A549 (cell line): ENCODE results near the gene ADGRL3. TPM values are rescaled to one million over a fixed set of nuclear protein-coding genes. Genes with fewer than 3 reads are reported as not detected.

Source experiments
- ATAC-seq, 2 experiments: fragments of 200-7000 bp in 1 of 2; fragments of >200 bp in 1 of 2; cut with Nextera tagmentation in 1 of 2; cut with Tn5 transposase in 1 of 2; 3 replicates each; pipeline versions ENCODE4 v1.8.0 to v1.9.1; 2018 to 2020; ENCODE audit warnings: mild to moderate bottlenecking in 1 of 2, moderate library complexity in 1 of 2
- CTCF ChIA-PET: fragments of 300-600 bp; sonication (Branson Sonifier 250); formaldehyde crosslinking; extraction: SDS; loops from one replicate; lab custom pipeline; 2021; ENCODE audit warnings: antibody characterized with exemption, inconsistent platforms; lab: Yijun Ruan, JAX
- POLR2A ChIA-PET: fragments of 350-600 bp; formaldehyde crosslinking; extraction: SDS; loops from one replicate; lab custom pipeline; 2021; ENCODE audit warnings: antibody characterized with exemption, inconsistent platforms; lab: Yijun Ruan, JAX
- DNase-seq, 2 experiments: peaks; one replicate each; pipeline versions ENCODE4 v3.0.0 to v3.0.0-alpha.2; 2011 to 2016; ENCODE audit warnings: low read depth in 1 of 2, low spot score in 1 of 2
- FAIRE-seq: peaks from 2 replicates; lab custom pipeline; 2011; peaks lifted over from hg19 to GRCh38; lab: Jason Lieb, UNC
- H3K27ac ChIP-seq, 2 experiments: fragments of >200 bp; sonication (Bioruptor Twin); formaldehyde crosslinking; 3 replicates each; pipeline ENCODE4 v1.5.1; 2016 to 2017
- H3K4me1 ChIP-seq: fragments of >200 bp; sonication (Bioruptor Twin); formaldehyde crosslinking; 3 replicates; pipeline ENCODE4 v1.6.1; 2016
- H3K4me2 ChIP-seq: fragments of >200 bp; sonication (Bioruptor Twin); formaldehyde crosslinking; 3 replicates; pipeline ENCODE4 v1.6.1; 2016
- H3K4me3 ChIP-seq: fragments of >200 bp; sonication (Bioruptor Twin); formaldehyde crosslinking; 3 replicates; pipeline ENCODE4 v1.5.1; 2016
- H3K9me3 ChIP-seq: fragments of >200 bp; sonication (Bioruptor Twin); formaldehyde crosslinking; 3 replicates; pipeline ENCODE4 v1.6.1; 2016
- BHLHE40 ChIP-seq: IDR thresholded peaks from 2 replicates; pipeline ENCODE4 v1.6.1; 2012; ENCODE audit warnings: low read depth, low read length, inconsistent platforms
- CBX2 ChIP-seq: fragments of 200-600 bp; sonication (generic); IDR thresholded peaks from 2 replicates; pipeline ENCODE4 v1.6.1; 2016; ENCODE audit warnings: low read depth, mild to moderate bottlenecking, borderline replicate concordance
- CBX8 ChIP-seq: fragments of 200-600 bp; sonication (generic); IDR thresholded peaks from 2 replicates; pipeline ENCODE4 v1.6.1; 2016
- CEBPB ChIP-seq, 2 experiments: fragments of >200 bp in 1 of 2; sonication (Bioruptor Twin) in 1 of 2; formaldehyde crosslinking in 1 of 2; IDR thresholded peaks; 2 replicates each; pipeline ENCODE4 v1.6.1; 2012 to 2016
- EHMT2 ChIP-seq: fragments of 200-600 bp; sonication (generic); IDR thresholded peaks from 2 replicates; pipeline ENCODE4 v1.6.1; 2016; ENCODE audit warnings: antibody characterized with exemption, low read depth, mild to moderate bottlenecking, moderate library complexity
- FOXS1 ChIP-seq: fragments of 250-450 bp; sonication (Bioruptor Pico); IDR thresholded peaks from 2 replicates; pipeline ENCODE4 v1.5.0; 2020; ENCODE audit warnings: mild to moderate bottlenecking, moderate library complexity
- HEYL ChIP-seq: fragments of 250-450 bp; sonication (Bioruptor Pico); IDR thresholded peaks from 2 replicates; pipeline ENCODE4 v1.8.0; 2021; ENCODE audit warnings: mild to moderate bottlenecking, moderate library complexity
- HOXB5 ChIP-seq: fragments of 250-450 bp; sonication (Bioruptor Pico); IDR thresholded peaks from 2 replicates; pipeline ENCODE4 v1.5.0; 2020; ENCODE audit warnings: mild to moderate bottlenecking, moderate library complexity
- JUN ChIP-seq, 2 experiments: fragments of >200 bp; sonication (Bioruptor Twin); formaldehyde crosslinking; IDR thresholded peaks; 2 replicates in 1 of 2; 3 replicates in 1 of 2; pipeline ENCODE4 v1.6.1; 2016 to 2017
- KDM5A ChIP-seq: fragments of 200-600 bp; sonication (generic); IDR thresholded peaks from 2 replicates; pipeline ENCODE4 v1.6.1; 2016; ENCODE audit warnings: antibody characterized with exemption, mild to moderate bottlenecking
- MAFK ChIP-seq: fragments of 450-650 bp; IDR thresholded peaks from 2 replicates; pipeline ENCODE4 v1.6.1; 2014; ENCODE audit not compliant: partially characterized antibody
- NFE2L2 ChIP-seq: fragments of 150-350 bp; conservative IDR thresholded peaks from 2 replicates; pipeline ENCODE4 v1.6.1; 2014; ENCODE audit warnings: low read length
- NPAS2 ChIP-seq: fragments of 250-450 bp; sonication (Bioruptor Pico); IDR thresholded peaks from 2 replicates; pipeline ENCODE4 v1.8.0; 2022; ENCODE audit warnings: mild to moderate bottlenecking, moderate library complexity, borderline replicate concordance
- NR3C1 ChIP-seq: fragments of >200 bp; sonication (Bioruptor Twin); formaldehyde crosslinking; IDR thresholded peaks from 3 replicates; pipeline ENCODE4 v1.6.1; 2017
- POLR2A ChIP-seq: IDR thresholded peaks from 2 replicates; pipeline ENCODE4 v1.6.1; 2012; ENCODE audit warnings: mild to moderate bottlenecking, low read length
- POLR2AphosphoS2 ChIP-seq: conservative IDR thresholded peaks from 2 replicates; pipeline ENCODE4 v1.6.1; 2012; ENCODE audit warnings: low read length, improper control_type of control experiment, inconsistent platforms
- RAD21 ChIP-seq, 2 experiments: fragments of >200 bp in 1 of 2; sonication (Bioruptor Twin) in 1 of 2; formaldehyde crosslinking in 1 of 2; IDR thresholded peaks in 1 of 2; conservative IDR thresholded peaks in 1 of 2; 2 replicates in 1 of 2; 3 replicates in 1 of 2; pipeline ENCODE4 v1.6.1; 2012 to 2018; ENCODE audit warnings: inconsistent platforms in 1 of 2
- RFX5 ChIP-seq: fragments of 450-650 bp; IDR thresholded peaks from 2 replicates; pipeline ENCODE4 v1.7.1; 2014; ENCODE audit warnings: antibody characterized with exemption, mild to moderate bottlenecking, moderate library complexity
- SMC3 ChIP-seq: fragments of >200 bp; sonication (Bioruptor Twin); formaldehyde crosslinking; IDR thresholded peaks from 3 replicates; pipeline ENCODE4 v1.6.1; 2018; ENCODE audit warnings: inconsistent platforms
- SREBF2 ChIP-seq: fragments of 450-650 bp; IDR thresholded peaks from 2 replicates; pipeline ENCODE4 v1.6.1; 2014; ENCODE audit warnings: mild to moderate bottlenecking, moderate library complexity
- TFCP2L1 ChIP-seq: fragments of 250-450 bp; sonication (Bioruptor Pico); IDR thresholded peaks from 2 replicates; pipeline ENCODE4 v1.5.0; 2021; ENCODE audit warnings: mild to moderate bottlenecking
- TP53 ChIP-seq: fragments of 250-450 bp; sonication (Bioruptor Pico); IDR thresholded peaks from 2 replicates; pipeline ENCODE4 v1.5.0; 2021; ENCODE audit warnings: mild to moderate bottlenecking, moderate library complexity
- ZSCAN20 ChIP-seq: fragments of 250-450 bp; sonication (Bioruptor Pico); IDR thresholded peaks from 2 replicates; pipeline ENCODE4 v1.8.0; 2022; ENCODE audit warnings: mild to moderate bottlenecking, moderate library complexity
- WGBS: methylation state at CpG from one replicate; pipeline ENCODE4 v1.1.6; 2017; ENCODE audit errors: missing lambda C conversion rate; 5-methylcytosine and 5-hydroxymethylcytosine counted together
- polyA plus RNA-seq, 4 experiments: library from polyadenylated mRNA; depleted of rRNA in 3 of 4; stranded (reverse); fragments of >200 nt; fragmentation: RNase III in 1 of 4; extraction: RNeasy Plus Mini Kit Qiagen cat#74134 plus additional on column Dnase treatment in 1 of 4; gene quantifications; 2 replicates in 3 of 4; 3 replicates in 1 of 4; pipeline ENCODE4 v1.2.3, GENCODE V29; 2011 to 2017
- TF ChIP-seq, protein P1 (sequence below): fragments of 250-450 bp; sonication (Bioruptor Pico); IDR thresholded peaks from 2 replicates; pipeline ENCODE4 v1.5.0; 2021; ENCODE audit warnings: mild to moderate bottlenecking, moderate library complexity, borderline replicate concordance
- TF ChIP-seq, protein P2 (sequence below): fragments of 150-350 bp; IDR thresholded peaks from 2 replicates; pipeline ENCODE4 v1.6.1; 2014; ENCODE audit warnings: low read depth, mild to moderate bottlenecking, low read length

The ADGRL3 gene
- polyA plus RNA-seq, 2 of the 4 experiments (the other 2 are of a cell fraction): 0.05 to 0.12 TPM

DNA sequence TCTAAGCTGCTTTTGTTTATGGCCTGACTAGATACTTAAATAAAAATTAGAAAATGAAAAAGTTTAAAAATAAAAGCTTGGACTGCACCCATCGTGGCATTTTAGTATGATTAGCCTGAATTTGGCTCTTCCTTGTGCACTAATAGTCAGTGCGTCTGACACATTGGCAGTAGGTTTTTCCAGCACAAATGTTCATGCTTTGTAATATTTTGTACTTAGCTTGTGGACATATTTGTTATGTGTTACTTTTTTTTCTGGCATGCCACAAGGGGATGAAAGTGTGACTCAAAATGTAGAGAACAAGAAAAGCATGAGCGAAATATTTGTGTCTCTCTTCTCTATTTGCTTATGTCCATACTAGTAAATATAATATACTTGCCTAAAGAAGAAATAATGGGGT lies 359.3 kb downstream of the ADGRL3 start (continued):
- TF ChIP-seq, protein P1, sequence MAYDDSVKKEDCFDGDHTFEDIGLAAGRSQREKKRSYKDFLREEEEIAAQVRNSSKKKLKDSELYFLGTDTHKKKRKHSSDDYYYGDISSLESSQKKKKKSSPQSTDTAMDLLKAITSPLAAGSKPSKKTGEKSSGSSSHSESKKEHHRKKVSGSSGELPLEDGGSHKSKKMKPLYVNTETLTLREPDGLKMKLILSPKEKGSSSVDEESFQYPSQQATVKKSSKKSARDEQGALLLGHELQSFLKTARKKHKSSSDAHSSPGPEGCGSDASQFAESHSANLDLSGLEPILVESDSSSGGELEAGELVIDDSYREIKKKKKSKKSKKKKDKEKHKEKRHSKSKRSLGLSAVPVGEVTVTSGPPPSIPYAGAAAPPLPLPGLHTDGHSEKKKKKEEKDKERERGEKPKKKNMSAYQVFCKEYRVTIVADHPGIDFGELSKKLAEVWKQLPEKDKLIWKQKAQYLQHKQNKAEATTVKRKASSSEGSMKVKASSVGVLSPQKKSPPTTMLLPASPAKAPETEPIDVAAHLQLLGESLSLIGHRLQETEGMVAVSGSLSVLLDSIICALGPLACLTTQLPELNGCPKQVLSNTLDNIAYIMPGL (CRISPR knock-in tag): no peak
- TF ChIP-seq POLR2A: no peak
- TF ChIP-seq POLR2AphosphoS2: no peak
- no peak for TF ChIP-seq RAD21 (conservative IDR thresholded peaks at IDR 0.05 in 1 of 2, IDR thresholded peaks at IDR 0.05 in 1 of 2)
- TF ChIP-seq RFX5: no peak
- TF ChIP-seq JUN (IDR thresholded peaks at IDR 0.05): no peak
- TF ChIP-seq NR3C1: no peak
- no peak for TF ChIP-seq CBX8

DNA sequence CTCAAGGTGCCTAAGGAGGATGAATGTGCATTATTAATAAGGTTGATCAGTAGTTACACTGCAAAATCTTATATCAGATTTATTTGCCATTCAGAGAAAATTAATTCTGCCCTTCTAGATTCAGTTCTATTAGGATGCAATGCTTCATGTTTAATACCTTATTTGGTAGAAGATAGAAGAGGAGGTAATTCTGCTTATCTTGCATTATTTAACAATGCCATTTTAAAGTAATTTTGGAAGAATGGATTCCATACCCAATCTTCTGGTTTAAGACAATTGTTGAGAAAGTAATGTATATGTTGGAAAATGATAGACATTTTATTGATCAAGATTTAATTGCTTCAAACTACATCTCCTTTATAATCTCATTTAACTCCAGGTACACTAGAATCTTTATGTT lies 360.9 kb downstream of the ADGRL3 start:
- no peaks in the 10 kb centered on the region for H3K9me3 ChIP-seq
- H3K4me3 ChIP-seq: no peak overlapping the region
- ChIA-PET CTCF (no interaction called here), POLR2A (no interaction called here)
- TF ChIP-seq RFX5 (no peak), MAFK (peak; percentile 79)
- FAIRE-seq (no peak), DNase-seq (no peak), ATAC-seq (no peak)
- H3K4me2 ChIP-seq: no peak overlapping the region
- H3K27ac ChIP-seq: no peak overlapping the region
- H3K4me1 ChIP-seq: no peaks in the 10 kb centered on the region

DNA sequence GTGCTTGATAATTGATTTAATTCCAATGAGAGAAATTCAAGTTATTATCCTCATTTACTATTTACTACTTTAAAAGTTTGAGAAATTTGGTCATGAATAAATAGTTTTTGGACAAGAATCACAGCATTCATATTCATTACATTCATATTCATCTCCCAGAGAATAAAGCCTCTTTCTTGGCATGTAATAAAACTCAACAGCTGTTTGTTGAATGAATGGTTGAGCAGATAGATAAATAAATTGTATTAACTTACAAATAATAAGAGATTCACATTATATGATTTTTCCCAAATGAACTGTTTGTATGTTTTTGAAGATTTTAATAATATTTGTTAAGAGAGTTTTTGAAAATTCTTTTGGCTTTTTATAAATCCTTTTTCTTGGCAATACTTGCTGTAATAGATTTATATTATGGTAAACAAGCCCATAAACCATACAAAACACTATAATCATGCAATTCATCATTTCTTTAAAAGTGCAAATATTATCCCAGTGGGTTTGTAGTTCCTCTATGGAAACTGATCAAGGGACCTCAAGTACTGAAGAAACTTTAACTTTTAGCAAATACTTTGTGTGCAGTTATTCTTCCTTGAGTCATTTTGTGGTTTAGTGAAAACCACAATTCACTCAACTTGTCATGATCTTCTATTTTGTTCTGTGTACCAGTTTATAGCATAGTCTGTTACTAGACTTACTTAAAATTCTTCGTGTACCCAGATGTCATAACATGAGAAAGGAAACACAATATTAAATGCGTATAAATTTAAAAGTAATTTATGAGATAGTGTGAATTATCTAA lies 371.8 kb downstream of the ADGRL3 start:
- DNase-seq (no peak), ATAC-seq (no peak), FAIRE-seq (no peak)
- ChIA-PET CTCF (no interaction called here), POLR2A (no interaction called here)
- Histone ChIP-seq H3K4me2 (no peak overlapping the region), H3K9me3 (no peaks in the 10 kb centered on the region), H3K4me3 (no peak overlapping the region), H3K27ac (no peak overlapping the region), H3K4me1 (no peaks in the 10 kb centered on the region)
- TF ChIP-seq TP53 (CRISPR knock-in tag) (no peak), HEYL (CRISPR knock-in tag) (no peak), JUN (IDR thresholded peaks at IDR 0.05) (no peak), TFCP2L1 (CRISPR knock-in tag) (no peak), CEBPB (IDR thresholded peaks at IDR 0.05) (no peak), KDM5A (no peak), EHMT2 (no peak), BHLHE40 (no peak), SMC3 (no peak), CBX2 (no peak), ZSCAN20 (CRISPR knock-in tag) (no peak), HOXB5 (CRISPR knock-in tag) (no peak), SREBF2 (no peak), NFE2L2 (no peak), FOXS1 (no peak), NPAS2 (CRISPR knock-in tag) (no peak)
- TF ChIP-seq, protein P2, sequence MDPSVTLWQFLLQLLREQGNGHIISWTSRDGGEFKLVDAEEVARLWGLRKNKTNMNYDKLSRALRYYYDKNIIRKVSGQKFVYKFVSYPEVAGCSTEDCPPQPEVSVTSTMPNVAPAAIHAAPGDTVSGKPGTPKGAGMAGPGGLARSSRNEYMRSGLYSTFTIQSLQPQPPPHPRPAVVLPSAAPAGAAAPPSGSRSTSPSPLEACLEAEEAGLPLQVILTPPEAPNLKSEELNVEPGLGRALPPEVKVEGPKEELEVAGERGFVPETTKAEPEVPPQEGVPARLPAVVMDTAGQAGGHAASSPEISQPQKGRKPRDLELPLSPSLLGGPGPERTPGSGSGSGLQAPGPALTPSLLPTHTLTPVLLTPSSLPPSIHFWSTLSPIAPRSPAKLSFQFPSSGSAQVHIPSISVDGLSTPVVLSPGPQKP: no peak
- WGBS: 52% methylated on average over 2 of the region's 2 CpGs
